GM12878 (cell line): ENCODE results near the gene APPBP2.
"Not testable (repeated sequence)": the region's sequence is repeated elsewhere in the genome, so short reads cannot be mapped to it uniquely, and the experiment has no call there.

ENCODE experiments used
- CREM ChIP-seq: IDR thresholded peaks from 2 replicates; pipeline ENCODE4 v1.6.1; 2014; ENCODE audit warnings: antibody characterized with exemption, low read depth
- RELB ChIP-seq: fragments of 450-650 bp; IDR thresholded peaks from 2 replicates; pipeline ENCODE4 v1.6.1; 2017; ENCODE audit warnings: low read depth, mild to moderate bottlenecking, moderate library complexity
- TF ChIP-seq, protein P1 (sequence below), 3 experiments: IDR thresholded peaks in 2 of 3; conservative IDR thresholded peaks in 1 of 3; 2 replicates each; pipeline ENCODE4 v1.5.1; 2011; ENCODE audit warnings: low read depth in 3 of 3, low read length in 3 of 3, mild to moderate bottlenecking in 3 of 3, control low read depth in 2 of 3, moderate library complexity in 2 of 3, inconsistent platforms in 1 of 3, mixed read lengths in 1 of 3; ENCODE audit not compliant: control insufficient read depth in 2 of 3, insufficient read depth in 1 of 3; ENCODE audit errors: extremely low read depth in 1 of 3

- not testable (repeated sequence) for TF ChIP-seq CREM, RELB
- TF ChIP-seq, protein P1, sequence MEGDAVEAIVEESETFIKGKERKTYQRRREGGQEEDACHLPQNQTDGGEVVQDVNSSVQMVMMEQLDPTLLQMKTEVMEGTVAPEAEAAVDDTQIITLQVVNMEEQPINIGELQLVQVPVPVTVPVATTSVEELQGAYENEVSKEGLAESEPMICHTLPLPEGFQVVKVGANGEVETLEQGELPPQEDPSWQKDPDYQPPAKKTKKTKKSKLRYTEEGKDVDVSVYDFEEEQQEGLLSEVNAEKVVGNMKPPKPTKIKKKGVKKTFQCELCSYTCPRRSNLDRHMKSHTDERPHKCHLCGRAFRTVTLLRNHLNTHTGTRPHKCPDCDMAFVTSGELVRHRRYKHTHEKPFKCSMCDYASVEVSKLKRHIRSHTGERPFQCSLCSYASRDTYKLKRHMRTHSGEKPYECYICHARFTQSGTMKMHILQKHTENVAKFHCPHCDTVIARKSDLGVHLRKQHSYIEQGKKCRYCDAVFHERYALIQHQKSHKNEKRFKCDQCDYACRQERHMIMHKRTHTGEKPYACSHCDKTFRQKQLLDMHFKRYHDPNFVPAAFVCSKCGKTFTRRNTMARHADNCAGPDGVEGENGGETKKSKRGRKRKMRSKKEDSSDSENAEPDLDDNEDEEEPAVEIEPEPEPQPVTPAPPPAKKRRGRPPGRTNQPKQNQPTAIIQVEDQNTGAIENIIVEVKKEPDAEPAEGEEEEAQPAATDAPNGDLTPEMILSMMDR (IDR thresholded peaks at IDR 0.05 in 2 of 3, conservative IDR thresholded peaks at IDR 0.05 in 1 of 3; ENCODE audit: control insufficient read depth in 2 of 3, extremely low read depth in 1 of 3, insufficient read depth in 1 of 3, low read depth in 3 of 3, low read length in 3 of 3) = not testable (repeated sequence)
Observed at GRCh38 chr17:60428491-60428890, 97.6 kb downstream of the APPBP2 start.
